ENCODE data around the gene OTULIN.

Gene OTULIN

DNA sequence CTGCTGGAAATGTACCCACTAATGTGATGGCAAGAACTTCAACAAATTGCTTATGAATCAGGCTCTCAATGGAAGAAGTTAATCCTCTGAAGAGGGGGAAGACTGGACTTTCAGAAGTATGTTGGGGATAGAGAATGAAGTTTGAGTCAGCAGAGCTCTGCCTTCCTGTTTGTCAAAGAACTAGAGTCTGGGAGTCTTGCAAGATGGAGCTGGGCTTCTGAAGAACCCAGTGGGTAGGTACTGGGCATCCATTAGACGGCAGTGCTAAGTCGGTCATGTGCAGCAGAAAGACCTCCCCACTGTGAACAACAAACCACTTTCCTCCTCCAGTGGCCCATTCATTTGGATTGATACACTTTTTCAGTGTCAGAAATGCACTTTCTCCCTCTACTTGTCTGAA, 34.6 kb downstream of the OTULIN start:
- TF ChIP-seq CTCF (conservative IDR thresholded peaks at IDR 0.05; ENCODE audit: control insufficient read depth, insufficient read depth, low read depth, low read length): no peak
- no peak for DNase-seq (ENCODE audit: low read depth)
- H3K4me3 ChIP-seq (ENCODE audit: control insufficient read depth, low read depth, low read length): no peak overlapping the region

DNA sequence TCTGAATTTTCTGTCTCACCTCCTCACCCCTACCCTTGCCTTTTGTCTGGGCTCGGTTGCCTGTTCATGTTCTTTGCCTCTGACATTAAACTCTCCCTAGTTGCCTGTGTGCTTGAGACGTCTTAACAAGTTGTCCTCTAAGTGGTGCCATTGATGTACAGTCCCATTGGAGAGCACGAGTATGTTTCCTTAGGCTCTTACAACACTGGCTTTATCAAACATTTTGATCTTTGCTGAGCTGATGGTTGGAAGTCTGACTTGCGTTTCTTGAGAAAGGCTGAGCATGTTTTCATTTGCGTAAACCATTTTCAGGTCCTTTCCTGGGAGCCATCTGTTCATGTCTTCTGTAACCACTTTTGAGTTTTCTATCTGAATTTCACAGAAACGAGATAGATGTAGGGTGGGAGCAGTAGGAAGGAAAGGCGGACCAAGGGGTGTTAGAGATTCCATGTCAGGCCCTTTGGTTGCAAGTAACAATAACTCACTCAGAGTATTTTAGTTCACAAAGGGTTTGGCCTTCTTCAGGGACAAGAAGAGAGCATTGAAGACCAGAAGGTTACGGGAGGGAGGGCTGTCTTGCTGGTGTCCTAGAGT, 35.4 kb downstream of the OTULIN start:
- TF ChIP-seq CTCF (conservative IDR thresholded peaks at IDR 0.05; ENCODE audit: control insufficient read depth, insufficient read depth, low read depth, low read length): no peak
- no peak for DNase-seq (ENCODE audit: low read depth)
- no peak overlapping the region for H3K4me3 ChIP-seq (ENCODE audit: control insufficient read depth, low read depth, low read length)

- no peak for TF ChIP-seq CTCF (conservative IDR thresholded peaks at IDR 0.05; ENCODE audit: control insufficient read depth, insufficient read depth, low read depth, low read length)
- DNase-seq (ENCODE audit: low read depth): peak; percentile 34
- H3K4me3 ChIP-seq (ENCODE audit: control insufficient read depth, low read depth, low read length): no peak overlapping the region
These were observed 36.2 kb downstream of the OTULIN start for GRCh38 chr5:14700478-14701436.

GRCh38 chr5:14701556-14701955, 37.0 kb downstream of the OTULIN start:
- H3K4me3 ChIP-seq (ENCODE audit: control insufficient read depth, low read depth, low read length): no peak overlapping the region
- no peak for DNase-seq (ENCODE audit: low read depth)
- TF ChIP-seq CTCF (conservative IDR thresholded peaks at IDR 0.05; ENCODE audit: control insufficient read depth, insufficient read depth, low read depth, low read length): no peak

DNA sequence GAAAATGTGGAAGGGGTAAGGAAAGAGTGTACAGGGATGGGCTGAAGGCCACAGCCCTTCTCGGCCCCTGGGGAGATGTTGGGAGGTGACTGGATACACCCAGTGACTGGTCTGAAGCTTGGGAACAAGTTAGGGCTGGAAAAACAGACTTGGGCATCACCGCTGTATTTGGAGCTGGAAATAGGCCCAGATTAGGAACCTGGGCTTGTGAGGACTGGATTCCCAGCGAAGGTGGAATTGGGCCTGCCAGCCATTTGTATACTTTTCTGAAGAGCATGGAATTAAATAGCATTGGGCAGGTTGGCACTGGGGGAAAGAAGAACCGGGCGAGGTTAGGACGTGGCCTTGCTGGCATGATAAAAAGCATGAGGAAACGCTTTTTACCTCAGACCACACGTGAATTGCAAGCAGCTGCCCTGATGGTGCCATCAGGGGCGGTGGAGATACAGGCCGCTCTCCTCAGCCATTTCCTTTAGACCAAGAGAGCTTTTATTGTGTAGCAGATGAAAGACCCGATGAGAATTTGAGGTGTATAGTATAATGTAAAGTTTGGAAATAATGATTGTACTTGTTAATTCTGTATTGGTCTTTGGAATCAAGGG, 37.8 kb downstream of the OTULIN start:
- no peak for DNase-seq (ENCODE audit: low read depth)
- TF ChIP-seq CTCF (conservative IDR thresholded peaks at IDR 0.05; ENCODE audit: control insufficient read depth, insufficient read depth, low read depth, low read length): no peak
- H3K4me3 ChIP-seq (ENCODE audit: control insufficient read depth, low read depth, low read length): no peak overlapping the region

DNA sequence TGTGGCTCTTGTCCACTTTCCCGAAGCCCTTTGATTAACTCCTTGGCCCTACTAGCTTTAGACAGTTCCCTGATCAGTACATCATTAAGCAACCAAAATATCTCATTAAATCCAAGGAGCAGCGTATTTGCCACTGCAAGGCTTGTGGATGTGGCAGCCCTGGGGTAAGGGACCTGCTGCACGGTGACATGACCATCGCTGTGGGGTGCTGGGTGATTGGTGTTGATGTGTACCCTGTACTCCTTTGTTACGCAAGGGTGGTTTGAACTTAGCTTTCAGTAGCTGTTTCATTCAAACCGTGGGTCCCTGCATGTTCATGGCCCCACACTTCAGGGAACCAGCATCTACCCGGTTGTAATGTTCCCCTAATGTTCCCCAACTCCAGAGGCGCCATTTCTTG, 41.0 kb downstream of the OTULIN start:
- TF ChIP-seq CTCF (conservative IDR thresholded peaks at IDR 0.05; ENCODE audit: control insufficient read depth, insufficient read depth, low read depth, low read length): no peak
- no peak for DNase-seq (ENCODE audit: low read depth)
- no peak overlapping the region for H3K4me3 ChIP-seq (ENCODE audit: control insufficient read depth, low read depth, low read length)

All from fibroblast of mammary gland (primary cell).